Left ventricle myocardium inferior (tissue), 1 donor: Measurements from ENCODE around the gene PDIK1L. TPM values are rescaled to one million over a fixed set of nuclear protein-coding genes. Genes with fewer than 3 reads are reported as not detected.

Experiments
- DNase-seq: peaks from one replicate; pipeline ENCODE4 v3.0.0-alpha.2; 2020
- H3K27ac ChIP-seq: fragments of 200-600 bp; replicated peaks from 2 replicates; pipeline ENCODE4 v1.8.0; 2021
- H3K27me3 ChIP-seq: fragments of 200-600 bp; 2 replicates; pipeline ENCODE4 v1.8.0; 2021; ENCODE audit warnings: low read depth
- H3K36me3 ChIP-seq: fragments of 200-600 bp; 2 replicates; pipeline ENCODE4 v1.8.0; 2021
- H3K4me1 ChIP-seq: fragments of 200-600 bp; 2 replicates; pipeline ENCODE4 v1.8.0; 2021
- H3K4me3 ChIP-seq: fragments of 200-600 bp; 2 replicates; pipeline ENCODE4 v1.8.0; 2021; ENCODE audit warnings: mild to moderate bottlenecking, moderate library complexity
- H3K9me3 ChIP-seq: fragments of 200-600 bp; replicated peaks from 2 replicates; pipeline ENCODE4 v1.8.0; 2021
- intact Hi-C: fragments of 100-400 bp; cut with micrococcal nuclease; formaldehyde crosslinking; loops from one replicate; pipeline ENCODE4 v1.11.0; 2022
- total RNA-seq: library from RNA; stranded (reverse); fragmentation: NEBNext Ultra II Directional; extraction: Animal tissue kit (Norgen Biotek cat#: 25700); gene quantifications from one replicate; pipeline ENCODE4 v1.2.1, GENCODE V29; 2021
- TF ChIP-seq, protein P1 (sequence below): fragments of 200-600 bp; IDR thresholded peaks from 2 replicates; pipeline ENCODE4 v1.8.0; 2021; ENCODE audit warnings: antibody characterized with exemption, mild to moderate bottlenecking, borderline replicate concordance
- donor health status: DM: no; HTN: yes; CAD: no; lungs with severe emphysema.

Gene PDIK1L
- total RNA-seq, 1 donor from 2014 or later = 4.2 TPM

DNA sequence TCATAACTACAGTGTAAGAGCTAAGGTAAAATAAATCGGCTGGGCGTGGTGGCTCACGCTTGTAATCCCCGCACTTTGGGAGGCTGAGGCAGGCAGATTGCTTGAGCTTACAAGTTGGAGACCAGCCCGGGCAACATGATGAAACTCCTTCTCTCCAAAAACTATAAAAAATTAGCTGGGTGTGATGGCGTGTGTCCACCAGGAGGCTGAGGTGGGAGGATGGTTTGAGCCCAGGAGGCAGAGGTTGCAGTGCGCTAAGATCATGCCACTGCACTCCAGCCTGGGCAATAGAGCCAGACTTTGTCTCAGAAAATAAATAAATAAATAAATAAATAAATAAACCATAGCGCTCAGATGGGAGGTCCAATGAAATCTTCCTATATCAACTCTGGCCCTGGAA is 30.5 kb downstream of the PDIK1L start:
- Histone ChIP-seq H3K9me3 (no peaks in the 10 kb centered on the region), H3K4me3 (no peak overlapping the region), H3K27me3 (no peaks in the 10 kb centered on the region), H3K4me1 (peaks cover 11% of the 10 kb centered on the region), H3K27ac (no peak overlapping the region), H3K36me3 (no peaks in the 10 kb centered on the region)
- intact Hi-C loops = loop anchor here (2.0 kb wide), 1 partner anchor 37 kb away; no protein-coding TSS in a partner anchor
- TF ChIP-seq, protein P1, sequence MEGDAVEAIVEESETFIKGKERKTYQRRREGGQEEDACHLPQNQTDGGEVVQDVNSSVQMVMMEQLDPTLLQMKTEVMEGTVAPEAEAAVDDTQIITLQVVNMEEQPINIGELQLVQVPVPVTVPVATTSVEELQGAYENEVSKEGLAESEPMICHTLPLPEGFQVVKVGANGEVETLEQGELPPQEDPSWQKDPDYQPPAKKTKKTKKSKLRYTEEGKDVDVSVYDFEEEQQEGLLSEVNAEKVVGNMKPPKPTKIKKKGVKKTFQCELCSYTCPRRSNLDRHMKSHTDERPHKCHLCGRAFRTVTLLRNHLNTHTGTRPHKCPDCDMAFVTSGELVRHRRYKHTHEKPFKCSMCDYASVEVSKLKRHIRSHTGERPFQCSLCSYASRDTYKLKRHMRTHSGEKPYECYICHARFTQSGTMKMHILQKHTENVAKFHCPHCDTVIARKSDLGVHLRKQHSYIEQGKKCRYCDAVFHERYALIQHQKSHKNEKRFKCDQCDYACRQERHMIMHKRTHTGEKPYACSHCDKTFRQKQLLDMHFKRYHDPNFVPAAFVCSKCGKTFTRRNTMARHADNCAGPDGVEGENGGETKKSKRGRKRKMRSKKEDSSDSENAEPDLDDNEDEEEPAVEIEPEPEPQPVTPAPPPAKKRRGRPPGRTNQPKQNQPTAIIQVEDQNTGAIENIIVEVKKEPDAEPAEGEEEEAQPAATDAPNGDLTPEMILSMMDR = no peak
- no peak for DNase-seq

DNA sequence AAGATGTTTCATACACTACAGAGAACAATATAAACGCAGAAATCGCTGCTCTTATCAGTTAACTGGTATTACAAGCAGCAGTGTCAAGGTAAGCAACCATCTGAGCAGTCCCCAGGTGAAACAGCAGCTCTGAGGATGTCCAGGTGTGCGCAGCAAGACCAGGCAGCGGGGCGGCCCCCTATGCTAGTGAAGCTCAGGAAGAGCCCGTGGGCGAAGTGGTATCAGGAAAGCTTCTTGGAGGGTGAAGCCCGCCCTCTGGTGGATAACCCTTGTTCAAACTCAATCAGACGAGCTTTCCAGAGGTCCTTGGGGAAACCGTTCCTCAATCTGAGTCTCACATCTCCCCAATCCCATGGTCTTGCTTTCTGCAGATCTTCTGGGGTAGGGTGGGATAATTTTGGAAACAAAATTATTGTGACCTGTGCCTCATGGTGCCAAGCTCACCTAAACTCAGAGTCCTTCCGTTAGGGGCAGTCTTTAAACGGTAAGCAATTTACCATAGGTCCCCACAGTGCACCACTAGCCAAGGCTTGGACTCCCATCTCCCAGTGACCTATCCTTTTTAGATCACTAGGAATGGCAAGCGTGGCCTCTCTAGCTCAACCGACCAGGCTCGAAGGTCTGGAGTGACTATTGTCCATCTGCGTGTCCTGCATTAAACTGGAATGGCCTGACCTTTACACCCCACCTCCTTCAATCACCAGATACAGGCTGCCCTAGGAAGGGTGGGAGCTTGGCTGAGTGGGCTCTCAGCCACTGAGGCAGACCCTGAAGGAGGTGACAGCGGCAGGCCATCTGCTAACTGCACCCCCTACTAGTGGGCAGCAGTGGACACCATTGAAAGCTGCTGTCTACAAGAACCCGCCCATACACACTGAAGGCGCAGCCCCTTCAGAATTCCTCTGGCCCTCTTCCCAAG is 33.7 kb downstream of the PDIK1L start:
- H3K4me1 ChIP-seq = peaks cover 11% of the 10 kb centered on the region
- H3K27ac ChIP-seq = no peak overlapping the region
- no peaks in the 10 kb centered on the region for H3K27me3 ChIP-seq
- intact Hi-C loops = no loop called here
- H3K9me3 ChIP-seq = no peaks in the 10 kb centered on the region
- H3K4me3 ChIP-seq = no peak overlapping the region
- H3K36me3 ChIP-seq = no peaks in the 10 kb centered on the region
- TF ChIP-seq, protein P1 = peak; percentile 86
- DNase-seq = peak; percentile 71

DNA sequence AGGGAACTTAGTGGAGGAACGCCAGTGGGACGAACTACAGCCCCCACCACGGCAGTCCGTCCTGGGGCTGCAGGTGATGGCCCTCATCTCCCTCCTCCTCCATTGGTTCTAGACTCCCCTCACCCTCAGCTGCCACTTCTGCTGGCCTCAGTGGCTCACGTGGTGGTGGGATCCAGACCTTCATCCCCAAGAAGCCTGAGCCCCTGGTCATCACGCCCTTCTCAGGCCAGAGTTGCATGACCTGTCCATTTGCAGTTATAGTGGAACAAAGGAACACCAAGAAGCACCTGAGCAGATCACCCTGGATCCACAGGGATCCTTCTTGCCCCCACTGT is 34.3 kb downstream of the PDIK1L start:
- no peaks in the 10 kb centered on the region for H3K9me3 ChIP-seq
- peaks cover 11% of the 10 kb centered on the region for H3K4me1 ChIP-seq
- no peak overlapping the region for H3K4me3 ChIP-seq
- intact Hi-C loops = no loop called here
- no peak for DNase-seq
- no peak overlapping the region for H3K27ac ChIP-seq
- H3K27me3 ChIP-seq = no peaks in the 10 kb centered on the region
- TF ChIP-seq, protein P1 = no peak
- no peaks in the 10 kb centered on the region for H3K36me3 ChIP-seq

GRCh38 chr1:26148887-26149286 is 37.3 kb downstream of the PDIK1L start:
- no peak overlapping the region for H3K4me3 ChIP-seq
- H3K27ac ChIP-seq = no peak overlapping the region
- DNase-seq = no peak
- intact Hi-C loops = no loop called here
- TF ChIP-seq, protein P1 = no peak
- H3K27me3 ChIP-seq = no peaks in the 10 kb centered on the region
- peaks cover 11% of the 10 kb centered on the region for H3K4me1 ChIP-seq
- no peaks in the 10 kb centered on the region for H3K36me3 ChIP-seq
- H3K9me3 ChIP-seq = no peaks in the 10 kb centered on the region

GRCh38 chr1:26153966-26154532 is 42.4 kb downstream of the PDIK1L start:
- DNase-seq = no peak
- peak overlapping the region; percentile 98 for H3K27ac ChIP-seq
- intact Hi-C loops = no loop called here
- peaks cover 52% of the 10 kb centered on the region for H3K4me1 ChIP-seq
- H3K4me3 ChIP-seq = no peak overlapping the region
- H3K36me3 ChIP-seq = no peaks in the 10 kb centered on the region
- TF ChIP-seq, protein P1 = no peak
- peaks cover 3% of the 10 kb centered on the region for H3K27me3 ChIP-seq
- no peaks in the 10 kb centered on the region for H3K9me3 ChIP-seq
